ENCODE results near the gene RTKN. TPM values are rescaled to one million over a fixed set of nuclear protein-coding genes. Genes with fewer than 3 reads are reported as not detected.
"Not testable (repeated sequence)": the region's sequence is repeated elsewhere in the genome, so short reads cannot be mapped to it uniquely, and the experiment has no call there.

RTKN gene
- total and polyA plus RNA-seq, 2 of the 13 experiments (the other 11 are each of a cell fraction or from before 2014, with no cell fraction given): 159 to 166 TPM

- H3K27me3 ChIP-seq (ENCODE audit: control insufficient read depth in 1 of 2, insufficient read depth in 2 of 2, low read length in 2 of 2); BruUV-seq (replicated peaks); intact Hi-C loops (cut with micrococcal nuclease; ENCODE audit: unreplicated experiment); H2AFZ ChIP-seq (ENCODE audit: low read length); CTCF ChIA-PET (ENCODE audit: low intra/inter-chr PET ratio, low total read pairs); H3K9me3 ChIP-seq (ENCODE audit: low read length); H3K4me2 ChIP-seq (ENCODE audit: low read depth, low read length); H3K9ac ChIP-seq (ENCODE audit: insufficient read depth, low read depth, low read length); DNase-seq (ENCODE audit: low spot score); H3K27ac ChIP-seq (ENCODE audit: extremely low read length, insufficient read depth, low read length); ATAC-seq; H3K4me3 ChIP-seq (replicated peaks in 1 of 3; ENCODE audit: insufficient read depth in 1 of 3, low read depth in 2 of 3, low read length in 3 of 3); H4K20me1 ChIP-seq (ENCODE audit: insufficient read depth, low read length); FAIRE-seq; in situ Hi-C loops (cut with HindIII; ENCODE audit: extremely low pct_ligation_motif_present, low pct_unique_long_range_greater_than_20kb); TF ChIP-seq NONO (IDR thresholded peaks at IDR 0.05): not testable (repeated sequence)
- H3K36me3 ChIP-seq (replicated peaks in 1 of 2; ENCODE audit: control insufficient read depth in 1 of 2, insufficient read depth in 2 of 2, low read length in 2 of 2): peaks cover 1 to 24% of the 10 kb centered on the region in 2 experiments
- TF ChIP-seq, protein P1, sequence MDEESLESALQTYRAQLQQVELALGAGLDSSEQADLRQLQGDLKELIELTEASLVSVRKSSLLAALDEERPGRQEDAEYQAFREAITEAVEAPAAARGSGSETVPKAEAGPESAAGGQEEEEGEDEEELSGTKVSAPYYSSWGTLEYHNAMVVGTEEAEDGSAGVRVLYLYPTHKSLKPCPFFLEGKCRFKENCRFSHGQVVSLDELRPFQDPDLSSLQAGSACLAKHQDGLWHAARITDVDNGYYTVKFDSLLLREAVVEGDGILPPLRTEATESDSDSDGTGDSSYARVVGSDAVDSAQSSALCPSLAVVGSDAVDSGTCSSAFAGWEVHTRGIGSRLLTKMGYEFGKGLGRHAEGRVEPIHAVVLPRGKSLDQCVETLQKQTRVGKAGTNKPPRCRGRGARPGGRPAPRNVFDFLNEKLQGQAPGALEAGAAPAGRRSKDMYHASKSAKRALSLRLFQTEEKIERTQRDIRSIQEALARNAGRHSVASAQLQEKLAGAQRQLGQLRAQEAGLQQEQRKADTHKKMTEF (CRISPR knock-in tag; IDR thresholded peaks at IDR 0.05): 0 out of 2 replicates have a peak, but pooled peaks have one; percentile 4
- TF ChIP-seq AGO1 (IDR thresholded peaks at IDR 0.05; ENCODE audit: low read depth, low read length, poor library complexity, severe bottlenecking) (peak; percentile 47), AGO2 (optimal IDR thresholded peaks at IDR 0.05; ENCODE audit: low read depth, low read length) (peak; percentile 60), NONO (CRISPR knock-in tag; conservative IDR thresholded peaks at IDR 0.05) (peak; percentile 62), ZC3H13 (CRISPR knock-in tag; IDR thresholded peaks at IDR 0.05) (0 out of 2 replicates have a peak, but pooled peaks have one; percentile 40), REL (CRISPR knock-in tag; conservative IDR thresholded peaks at IDR 0.05) (0 out of 2 replicates have a peak, but pooled peaks have one; percentile 43), ZNF558 (CRISPR knock-in tag; IDR thresholded peaks at IDR 0.05; ENCODE audit: borderline replicate concordance) (peak; percentile 28; the same call in 1 of the 2 replicates), ZNF772 (CRISPR knock-in tag; IDR thresholded peaks at IDR 0.05) (0 out of 2 replicates have a peak, but pooled peaks have one; percentile 6), ZNF589 (CRISPR knock-in tag; conservative IDR thresholded peaks at IDR 0.05) (0 out of 2 replicates have a peak, but pooled peaks have one; percentile 4)
- POLR2A ChIA-PET: interaction anchor here (2.7 to 12.4 kb wide), 5 partner anchors 17 to 47 kb away, joined by 11 to 342 read pairs (median 71); partner anchors contain the start of genes CCDC142, LBX2, PCGF1 and RTKN
- H3K79me2 ChIP-seq (ENCODE audit: insufficient read depth, low read length): peaks cover 44% of the 10 kb centered on the region
- H3K4me1 ChIP-seq (ENCODE audit: insufficient read depth, low read length): peaks cover 40% of the 10 kb centered on the region
- WGBS (ENCODE audit: low lambda C conversion rate): 96% methylated on average over 10 of the region's 10 CpGs
Measured at GRCh38 chr2:74460187-74460586, 18.4 kb upstream of the RTKN start.
